Liver (tissue), 9 donors: Measurements from ENCODE around the gene SEMA3C. TPM values are rescaled to one million over a fixed set of nuclear protein-coding genes. Genes with fewer than 3 reads are reported as not detected.

Source experiments
- DNase-seq: peaks from one replicate; pipeline ENCODE4 v3.0.0-alpha.2; 2017; ENCODE audit warnings: low spot score
- H3K27ac ChIP-seq, 2 donors: one replicate each; pipeline ENCODE4 v1.7.0; 2013; ENCODE audit warnings: inconsistent platforms in 2 of 2, low read length in 2 of 2, control low read depth in 1 of 2, low read depth in 1 of 2, mild to moderate bottlenecking in 1 of 2
- H3K27me3 ChIP-seq, 4 donors: one replicate each; pipeline versions ENCODE4 v1.6.1 to v1.7.0; 2013; ENCODE audit warnings: low read length in 3 of 4, inconsistent platforms in 1 of 4, mild to moderate bottlenecking in 1 of 4, moderate library complexity in 1 of 4; ENCODE audit not compliant: control insufficient read depth in 4 of 4, insufficient read depth in 4 of 4
- H3K36me3 ChIP-seq, 4 donors: one replicate each; pipeline versions ENCODE4 v1.6.1 to v1.7.0; 2013; ENCODE audit warnings: low read length in 3 of 4, mild to moderate bottlenecking in 3 of 4, low read depth in 1 of 4, moderate library complexity in 1 of 4; ENCODE audit not compliant: control insufficient read depth in 4 of 4, insufficient read depth in 3 of 4
- H3K4me1 ChIP-seq, 4 donors: one replicate each; pipeline versions ENCODE4 v1.6.1 to v1.7.0; 2013; ENCODE audit warnings: low read length in 3 of 4, mild to moderate bottlenecking in 3 of 4, moderate library complexity in 1 of 4; ENCODE audit not compliant: control insufficient read depth in 4 of 4, insufficient read depth in 4 of 4
- H3K4me3 ChIP-seq, 3 donors: one replicate each; pipeline versions ENCODE4 v1.6.1 to v1.7.0; 2013; ENCODE audit warnings: low read length in 3 of 3, control low read depth in 1 of 3, low read depth in 1 of 3, mild to moderate bottlenecking in 1 of 3
- H3K9ac ChIP-seq, 2 donors: one replicate each; pipeline ENCODE4 v1.7.0; 2013; ENCODE audit warnings: low read length in 2 of 2, mild to moderate bottlenecking in 2 of 2, moderate library complexity in 2 of 2, control low read depth in 1 of 2, low read depth in 1 of 2
- H3K9me3 ChIP-seq, 4 donors: one replicate each; pipeline versions ENCODE4 v1.6.1 to v1.7.0; 2013; ENCODE audit warnings: low read length in 3 of 4; ENCODE audit not compliant: control insufficient read depth in 4 of 4
- CTCF ChIP-seq: fragments of 150-350 bp; IDR thresholded peaks from 2 replicates; pipeline ENCODE4 v1.5.1; 2017; ENCODE audit warnings: improper control_type of control experiment, low read depth, low read length; ENCODE audit not compliant: missing input control
- EGR1 ChIP-seq, 2 donors: IDR thresholded peaks; 2 replicates each; pipeline ENCODE4 v1.6.1; 2016 to 2018; ENCODE audit warnings: antibody characterized with exemption in 2 of 2, low read depth in 2 of 2
- FOXA1 ChIP-seq: IDR thresholded peaks from 2 replicates; pipeline ENCODE4 v1.6.1; 2016; ENCODE audit warnings: antibody characterized with exemption
- FOXA2 ChIP-seq: IDR thresholded peaks from 2 replicates; pipeline ENCODE4 v1.6.1; 2016; ENCODE audit warnings: antibody characterized with exemption
- GABPA ChIP-seq, 2 donors: IDR thresholded peaks in 1 of 2; conservative IDR thresholded peaks in 1 of 2; 2 replicates each; pipeline ENCODE4 v1.6.1; 2016; ENCODE audit warnings: antibody characterized with exemption in 2 of 2, mild to moderate bottlenecking in 1 of 2, moderate library complexity in 1 of 2
- HNF4A ChIP-seq, 2 donors: conservative IDR thresholded peaks; 2 replicates each; pipeline ENCODE4 v1.6.1; 2016; ENCODE audit warnings: antibody characterized with exemption in 2 of 2, mild to moderate bottlenecking in 2 of 2
- HNF4G ChIP-seq: IDR thresholded peaks from 2 replicates; pipeline ENCODE4 v1.6.1; 2016; ENCODE audit warnings: antibody characterized with exemption
- JUND ChIP-seq, 2 donors: IDR thresholded peaks; 2 replicates each; pipeline ENCODE4 v1.6.1; 2016; ENCODE audit warnings: antibody characterized with exemption in 2 of 2
- NR2F2 ChIP-seq: IDR thresholded peaks from 2 replicates; pipeline ENCODE4 v1.6.1; 2016; ENCODE audit warnings: antibody characterized with exemption
- RAD21 ChIP-seq, 2 donors: IDR thresholded peaks; 2 replicates each; pipeline ENCODE4 v1.6.1; 2016; ENCODE audit warnings: antibody characterized with exemption in 2 of 2, mild to moderate bottlenecking in 2 of 2
- RXRA ChIP-seq, 2 donors: IDR thresholded peaks; 2 replicates each; pipeline ENCODE4 v1.6.1; 2017 to 2018; ENCODE audit warnings: antibody characterized with exemption in 2 of 2, mild to moderate bottlenecking in 1 of 2
- SP1 ChIP-seq: IDR thresholded peaks from 2 replicates; pipeline ENCODE4 v1.6.1; 2018; ENCODE audit warnings: antibody characterized with exemption, mild to moderate bottlenecking
- TAF1 ChIP-seq: conservative IDR thresholded peaks from 2 replicates; pipeline ENCODE4 v1.6.1; 2016; ENCODE audit warnings: antibody characterized with exemption, mild to moderate bottlenecking
- YY1 ChIP-seq: IDR thresholded peaks from 2 replicates; pipeline ENCODE4 v1.6.1; 2016; ENCODE audit warnings: antibody characterized with exemption, mild to moderate bottlenecking
- WGBS: extraction: QIAGEN DNeasy Blood & Tissue Kit; methylation state at CpG from one replicate; pipeline ENCODE4 v1.1.7; 2013; 5-methylcytosine and 5-hydroxymethylcytosine counted together
- polyA plus RNA-seq, 2 donors: library from polyadenylated mRNA; stranded (reverse) in 1 of 2; unstranded in 1 of 2; fragments of 200-250 nt in 1 of 2; fragments of >200 nt in 1 of 2; fragmentation: Nextera tagmentation in 1 of 2; extraction: Ambion mirVana in 1 of 2; gene quantifications; one replicate each; pipeline versions ENCODE4 v1.2.1 to v1.2.3, GENCODE V29; 2013 to 2015
- total RNA-seq, 2 donors: library from RNA; depleted of rRNA; stranded (reverse); fragments of >200 nt; gene quantifications; one replicate each; pipeline ENCODE4 v1.2.3, GENCODE V29; 2014
- TF ChIP-seq, protein P1 (sequence below): IDR thresholded peaks from 2 replicates; pipeline ENCODE4 v1.6.1; 2016; ENCODE audit warnings: antibody characterized with exemption, mild to moderate bottlenecking
- TF ChIP-seq, protein P2 (sequence below): IDR thresholded peaks from 2 replicates; pipeline ENCODE4 v1.6.1; 2016; ENCODE audit warnings: antibody characterized with exemption
- TF ChIP-seq, protein P3 (sequence below): IDR thresholded peaks from 2 replicates; pipeline ENCODE4 v1.6.1; 2016; ENCODE audit warnings: antibody characterized with exemption
- TF ChIP-seq, protein P4 (sequence below): IDR thresholded peaks from 2 replicates; pipeline ENCODE4 v1.6.1; 2016; ENCODE audit warnings: antibody characterized with exemption
- donor health status: healthy.
- donor health status: healthy.
- donor health status: healthy.
- donor health status: healthy.
- donor health status: healthy.

Gene SEMA3C
- total and polyA plus RNA-seq, 4 donors: 0.20 to 1.8 (median 0.64) TPM

- Histone ChIP-seq H3K27me3 (no peaks in the 10 kb centered on the region), H3K36me3 (no peaks in the 10 kb centered on the region), H3K9ac (no peak overlapping the region), H3K9me3 (no peaks in the 10 kb centered on the region), H3K4me1 (no peaks in the 10 kb centered on the region), H3K27ac (no peak overlapping the region), H3K4me3 (no peak overlapping the region)
- 60% methylated on average over 3 of the region's 3 CpGs for WGBS
- TF ChIP-seq SP1 (no peak), NR2F2 (no peak), CTCF (no peak), FOXA2 (no peak), RAD21 (IDR thresholded peaks at IDR 0.05) (no peak), RXRA (IDR thresholded peaks at IDR 0.05) (no peak), HNF4G (no peak), GABPA (IDR thresholded peaks at IDR 0.05 in 1 of 2, conservative IDR thresholded peaks at IDR 0.05 in 1 of 2) (no peak), EGR1 (IDR thresholded peaks at IDR 0.05; ENCODE audit: low read depth in 2 of 2) (no peak), YY1 (no peak), FOXA1 (no peak), TAF1 (no peak), HNF4A (conservative IDR thresholded peaks at IDR 0.05) (no peak), JUND (IDR thresholded peaks at IDR 0.05) (no peak)
- TF ChIP-seq, protein P1, sequence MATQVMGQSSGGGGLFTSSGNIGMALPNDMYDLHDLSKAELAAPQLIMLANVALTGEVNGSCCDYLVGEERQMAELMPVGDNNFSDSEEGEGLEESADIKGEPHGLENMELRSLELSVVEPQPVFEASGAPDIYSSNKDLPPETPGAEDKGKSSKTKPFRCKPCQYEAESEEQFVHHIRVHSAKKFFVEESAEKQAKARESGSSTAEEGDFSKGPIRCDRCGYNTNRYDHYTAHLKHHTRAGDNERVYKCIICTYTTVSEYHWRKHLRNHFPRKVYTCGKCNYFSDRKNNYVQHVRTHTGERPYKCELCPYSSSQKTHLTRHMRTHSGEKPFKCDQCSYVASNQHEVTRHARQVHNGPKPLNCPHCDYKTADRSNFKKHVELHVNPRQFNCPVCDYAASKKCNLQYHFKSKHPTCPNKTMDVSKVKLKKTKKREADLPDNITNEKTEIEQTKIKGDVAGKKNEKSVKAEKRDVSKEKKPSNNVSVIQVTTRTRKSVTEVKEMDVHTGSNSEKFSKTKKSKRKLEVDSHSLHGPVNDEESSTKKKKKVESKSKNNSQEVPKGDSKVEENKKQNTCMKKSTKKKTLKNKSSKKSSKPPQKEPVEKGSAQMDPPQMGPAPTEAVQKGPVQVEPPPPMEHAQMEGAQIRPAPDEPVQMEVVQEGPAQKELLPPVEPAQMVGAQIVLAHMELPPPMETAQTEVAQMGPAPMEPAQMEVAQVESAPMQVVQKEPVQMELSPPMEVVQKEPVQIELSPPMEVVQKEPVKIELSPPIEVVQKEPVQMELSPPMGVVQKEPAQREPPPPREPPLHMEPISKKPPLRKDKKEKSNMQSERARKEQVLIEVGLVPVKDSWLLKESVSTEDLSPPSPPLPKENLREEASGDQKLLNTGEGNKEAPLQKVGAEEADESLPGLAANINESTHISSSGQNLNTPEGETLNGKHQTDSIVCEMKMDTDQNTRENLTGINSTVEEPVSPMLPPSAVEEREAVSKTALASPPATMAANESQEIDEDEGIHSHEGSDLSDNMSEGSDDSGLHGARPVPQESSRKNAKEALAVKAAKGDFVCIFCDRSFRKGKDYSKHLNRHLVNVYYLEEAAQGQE: no peak
- TF ChIP-seq, protein P2, sequence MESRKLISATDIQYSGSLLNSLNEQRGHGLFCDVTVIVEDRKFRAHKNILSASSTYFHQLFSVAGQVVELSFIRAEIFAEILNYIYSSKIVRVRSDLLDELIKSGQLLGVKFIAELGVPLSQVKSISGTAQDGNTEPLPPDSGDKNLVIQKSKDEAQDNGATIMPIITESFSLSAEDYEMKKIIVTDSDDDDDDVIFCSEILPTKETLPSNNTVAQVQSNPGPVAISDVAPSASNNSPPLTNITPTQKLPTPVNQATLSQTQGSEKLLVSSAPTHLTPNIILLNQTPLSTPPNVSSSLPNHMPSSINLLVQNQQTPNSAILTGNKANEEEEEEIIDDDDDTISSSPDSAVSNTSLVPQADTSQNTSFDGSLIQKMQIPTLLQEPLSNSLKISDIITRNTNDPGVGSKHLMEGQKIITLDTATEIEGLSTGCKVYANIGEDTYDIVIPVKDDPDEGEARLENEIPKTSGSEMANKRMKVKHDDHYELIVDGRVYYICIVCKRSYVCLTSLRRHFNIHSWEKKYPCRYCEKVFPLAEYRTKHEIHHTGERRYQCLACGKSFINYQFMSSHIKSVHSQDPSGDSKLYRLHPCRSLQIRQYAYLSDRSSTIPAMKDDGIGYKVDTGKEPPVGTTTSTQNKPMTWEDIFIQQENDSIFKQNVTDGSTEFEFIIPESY: no peak
- TF ChIP-seq, protein P3, sequence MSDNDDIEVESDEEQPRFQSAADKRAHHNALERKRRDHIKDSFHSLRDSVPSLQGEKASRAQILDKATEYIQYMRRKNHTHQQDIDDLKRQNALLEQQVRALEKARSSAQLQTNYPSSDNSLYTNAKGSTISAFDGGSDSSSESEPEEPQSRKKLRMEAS: no peak
- TF ChIP-seq, protein P4, sequence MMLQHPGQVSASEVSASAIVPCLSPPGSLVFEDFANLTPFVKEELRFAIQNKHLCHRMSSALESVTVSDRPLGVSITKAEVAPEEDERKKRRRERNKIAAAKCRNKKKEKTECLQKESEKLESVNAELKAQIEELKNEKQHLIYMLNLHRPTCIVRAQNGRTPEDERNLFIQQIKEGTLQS: no peak
- DNase-seq: no peak
These were observed 48.4 kb upstream of the SEMA3C start for GRCh38 chr7:80967071-80967916.
